GM19372 (cell line): ENCODE data around the gene CYP3A5.
"Not testable (repeated sequence)": the region's sequence is repeated elsewhere in the genome, so short reads cannot be mapped to it uniquely, and the experiment has no call there.

Source experiments
- ATAC-seq: cut with Tn5 transposase; IDR thresholded peaks from one replicate; pipeline ENCODE4 v1.9.1; 2021; ENCODE audit warnings: mild to moderate bottlenecking, low read depth, moderate library complexity; ENCODE audit not compliant: unreplicated experiment

Gene CYP3A5

GRCh38 chr7:99643464-99643863, 36.3 kb downstream of the CYP3A5 start:
- ATAC-seq = no peak

- no peak for ATAC-seq
These were observed 37.8 kb downstream of the CYP3A5 start for GRCh38 chr7:99642027-99642426.

- no peak for ATAC-seq
These were observed 40.5 kb downstream of the CYP3A5 start for GRCh38 chr7:99639267-99639666.

- ATAC-seq = no peak
These were observed 41.1 kb downstream of the CYP3A5 start for GRCh38 chr7:99638731-99639130.

GRCh38 chr7:99637414-99637813, 42.4 kb downstream of the CYP3A5 start:
- ATAC-seq = not testable (repeated sequence)

GRCh38 chr7:99631295-99632109, 48.3 kb downstream of the CYP3A5 start:
- ATAC-seq = no peak

GRCh38 chr7:99629643-99630042, 50.2 kb downstream of the CYP3A5 start:
- no peak for ATAC-seq

- no peak for ATAC-seq
These were observed 51.0 kb downstream of the CYP3A5 start for GRCh38 chr7:99628471-99629465.

- ATAC-seq = no peak
These were observed 52.3 kb downstream of the CYP3A5 start for GRCh38 chr7:99627513-99627912.

- ATAC-seq = no peak
These were observed 53.1 kb downstream of the CYP3A5 start for GRCh38 chr7:99626661-99627060.

- ATAC-seq = no peak
These were observed 53.8 kb downstream of the CYP3A5 start for GRCh38 chr7:99625961-99626360.

- no peak for ATAC-seq
These were observed 54.5 kb downstream of the CYP3A5 start for GRCh38 chr7:99625321-99625720.

GRCh38 chr7:99624484-99624883, 55.3 kb downstream of the CYP3A5 start:
- ATAC-seq = no peak

- no peak for ATAC-seq
These were observed 55.9 kb downstream of the CYP3A5 start for GRCh38 chr7:99623702-99624447.

- no peak for ATAC-seq
These were observed 56.6 kb downstream of the CYP3A5 start for GRCh38 chr7:99623091-99623693.

- no peak for ATAC-seq
These were observed 57.2 kb downstream of the CYP3A5 start for GRCh38 chr7:99622596-99622995.

- ATAC-seq = no peak
These were observed 58.5 kb downstream of the CYP3A5 start for GRCh38 chr7:99621271-99621670.

- no peak for ATAC-seq
These were observed 60.1 kb downstream of the CYP3A5 start for GRCh38 chr7:99619571-99620130.

- ATAC-seq = no peak
These were observed 61.1 kb downstream of the CYP3A5 start for GRCh38 chr7:99618726-99619125.
